ENCODE results near the gene MAFF.
A peak's percentile ranks its signal among the peaks of the same experiment; 100 is the strongest.
"Not testable (repeated sequence)": the region's sequence is repeated elsewhere in the genome, so short reads cannot be mapped to it uniquely, and the experiment has no call there.

MAFF gene

GRCh38 chr22:38177926-38178604 lies 23.7 kb upstream of the MAFF start:
- Histone ChIP-seq H3K79me2 (ENCODE audit: low read length) (peaks cover 5% of the 10 kb centered on the region; the same call in 1 of the 2 replicates), H4K20me1 (ENCODE audit: insufficient read depth, low read length) (no peaks in the 10 kb centered on the region), H3K27ac (ENCODE audit: low read length) (no peak overlapping the region), H3K27me3 (ENCODE audit: low read depth, low read length) (no peaks in the 10 kb centered on the region), H3K9me3 (ENCODE audit: insufficient read depth, low read length) (no peaks in the 10 kb centered on the region), H3K4me2 (ENCODE audit: low read length) (no peak overlapping the region), H2AFZ (ENCODE audit: low read depth, low read length) (no peak overlapping the region), H3K4me3 (ENCODE audit: low read length) (no peak overlapping the region), H3K36me3 (replicated peaks; ENCODE audit: low read depth, low read length) (no peaks in the 10 kb centered on the region), H3K9ac (ENCODE audit: low read length) (no peak overlapping the region), H3K4me1 (ENCODE audit: low read length) (peaks cover 42% of the 10 kb centered on the region)
- TF ChIP-seq EZH2phosphoT487 (IDR thresholded peaks at IDR 0.05; ENCODE audit: low read depth), result no peak
- TF ChIP-seq, protein P1, sequence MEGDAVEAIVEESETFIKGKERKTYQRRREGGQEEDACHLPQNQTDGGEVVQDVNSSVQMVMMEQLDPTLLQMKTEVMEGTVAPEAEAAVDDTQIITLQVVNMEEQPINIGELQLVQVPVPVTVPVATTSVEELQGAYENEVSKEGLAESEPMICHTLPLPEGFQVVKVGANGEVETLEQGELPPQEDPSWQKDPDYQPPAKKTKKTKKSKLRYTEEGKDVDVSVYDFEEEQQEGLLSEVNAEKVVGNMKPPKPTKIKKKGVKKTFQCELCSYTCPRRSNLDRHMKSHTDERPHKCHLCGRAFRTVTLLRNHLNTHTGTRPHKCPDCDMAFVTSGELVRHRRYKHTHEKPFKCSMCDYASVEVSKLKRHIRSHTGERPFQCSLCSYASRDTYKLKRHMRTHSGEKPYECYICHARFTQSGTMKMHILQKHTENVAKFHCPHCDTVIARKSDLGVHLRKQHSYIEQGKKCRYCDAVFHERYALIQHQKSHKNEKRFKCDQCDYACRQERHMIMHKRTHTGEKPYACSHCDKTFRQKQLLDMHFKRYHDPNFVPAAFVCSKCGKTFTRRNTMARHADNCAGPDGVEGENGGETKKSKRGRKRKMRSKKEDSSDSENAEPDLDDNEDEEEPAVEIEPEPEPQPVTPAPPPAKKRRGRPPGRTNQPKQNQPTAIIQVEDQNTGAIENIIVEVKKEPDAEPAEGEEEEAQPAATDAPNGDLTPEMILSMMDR (IDR thresholded peaks at IDR 0.05; ENCODE audit: low read depth, low read length), result no peak

DNA sequence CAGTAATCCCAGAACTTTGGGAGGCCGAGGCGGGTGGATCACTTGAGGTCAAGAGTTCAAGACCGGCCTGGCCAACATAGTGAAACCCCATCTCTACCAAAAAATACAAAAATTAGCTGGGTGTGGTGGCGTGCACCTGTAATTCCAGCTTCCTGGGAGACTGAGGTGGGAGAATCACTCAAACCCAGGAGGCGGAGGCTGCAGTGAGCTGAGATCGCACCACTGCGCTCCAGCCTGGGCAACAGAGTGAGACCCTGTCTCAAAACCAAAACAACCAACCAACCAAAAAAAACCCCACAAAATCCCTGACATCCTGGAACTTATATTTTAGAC lies 23.2 kb upstream of the MAFF start:
- not testable (repeated sequence) for H3K79me2 ChIP-seq (ENCODE audit: low read length); H3K36me3 ChIP-seq (replicated peaks; ENCODE audit: low read depth, low read length); H3K27ac ChIP-seq (ENCODE audit: low read length); H2AFZ ChIP-seq (ENCODE audit: low read depth, low read length); H3K27me3 ChIP-seq (ENCODE audit: low read depth, low read length); H3K9ac ChIP-seq (ENCODE audit: low read length); H3K4me2 ChIP-seq (ENCODE audit: low read length); H3K9me3 ChIP-seq (ENCODE audit: insufficient read depth, low read length); H3K4me3 ChIP-seq (ENCODE audit: low read length); H4K20me1 ChIP-seq (ENCODE audit: insufficient read depth, low read length)
- H3K4me1 ChIP-seq (ENCODE audit: low read length), result peaks cover 42% of the 10 kb centered on the region

- Histone ChIP-seq H3K79me2 (ENCODE audit: low read length) (peaks cover 5% of the 10 kb centered on the region; the same call in 1 of the 2 replicates), H3K4me1 (ENCODE audit: low read length) (peaks cover 40% of the 10 kb centered on the region), H2AFZ (ENCODE audit: low read depth, low read length) (no peak overlapping the region; the same call in 1 of the 2 replicates), H3K4me3 (ENCODE audit: low read length) (peak overlapping the region; percentile 86), H3K36me3 (replicated peaks; ENCODE audit: low read depth, low read length) (no peaks in the 10 kb centered on the region), H3K9me3 (ENCODE audit: insufficient read depth, low read length) (no peaks in the 10 kb centered on the region), H3K9ac (ENCODE audit: low read length) (peak overlapping the region; percentile 97), H3K27me3 (ENCODE audit: low read depth, low read length) (no peaks in the 10 kb centered on the region), H4K20me1 (ENCODE audit: insufficient read depth, low read length) (no peaks in the 10 kb centered on the region), H3K27ac (ENCODE audit: low read length) (peak overlapping the region; percentile 90), H3K4me2 (ENCODE audit: low read length) (peak overlapping the region; percentile 96)
- TF ChIP-seq EZH2phosphoT487 (IDR thresholded peaks at IDR 0.05; ENCODE audit: low read depth), result no peak
- TF ChIP-seq, protein P1 (IDR thresholded peaks at IDR 0.05; ENCODE audit: low read depth, low read length), result no peak
Observed at GRCh38 chr22:38180841-38181452, 20.8 kb upstream of the MAFF start.

DNA sequence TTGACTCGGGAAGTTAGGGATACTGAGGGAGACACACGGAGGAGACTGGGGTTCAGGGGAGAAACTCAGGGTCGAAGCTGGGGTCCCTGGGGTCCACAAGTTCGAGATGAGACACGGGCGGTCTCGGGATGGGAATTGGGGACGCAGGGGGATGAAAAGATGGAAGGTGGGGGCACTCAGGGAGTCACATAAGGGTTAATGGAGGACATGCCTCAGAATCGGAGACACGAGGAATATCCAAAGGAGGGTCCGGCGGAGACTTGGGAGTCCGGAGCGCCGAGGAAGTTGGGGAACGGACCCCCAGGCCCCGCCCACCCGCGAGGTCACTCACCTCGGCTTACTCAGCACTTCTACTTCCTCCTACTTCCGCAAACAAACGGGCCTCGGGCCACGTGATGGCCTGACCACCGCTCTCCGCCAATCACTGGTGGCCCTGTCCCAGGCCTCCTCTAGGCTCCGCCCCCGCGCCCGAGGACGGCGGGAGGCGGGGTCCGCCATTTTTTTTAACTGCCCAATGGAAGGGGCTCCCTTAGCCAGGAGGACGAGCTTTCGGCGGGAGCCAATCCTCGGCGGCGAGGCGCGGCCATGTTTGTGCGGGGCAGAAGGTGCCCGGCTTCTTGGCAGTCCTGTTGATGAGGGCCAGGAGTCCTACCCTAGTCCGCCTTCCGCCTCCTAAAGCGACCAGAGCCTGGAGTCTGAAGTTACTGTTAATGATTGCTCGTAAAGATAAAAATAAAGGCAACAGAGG lies 20.2 kb upstream of the MAFF start, which contains the start of gene PLA2G6:
PLA2G6 (minus strand) TSS at position 378 of the 748 bp plus-strand sequence. CDS start 12,404 bp downstream, outside the sequence.
- peak within 1 kb of the TSS; percentile 35; the same call in 1 of the 2 replicates for H2AFZ ChIP-seq (ENCODE audit: low read depth, low read length)
- no peaks in the 10 kb centered on the region; the same call in 1 of the 2 replicates for H3K27me3 ChIP-seq (ENCODE audit: low read depth, low read length)
- no peak for TF ChIP-seq EZH2phosphoT487 (IDR thresholded peaks at IDR 0.05; ENCODE audit: low read depth)
- TF ChIP-seq, protein P1 (IDR thresholded peaks at IDR 0.05; ENCODE audit: low read depth, low read length), result no peak
- H3K4me3 ChIP-seq (ENCODE audit: low read length), result peak within 1 kb of the TSS; percentile 86
- H3K4me2 ChIP-seq (ENCODE audit: low read length), result peak within 1 kb of the TSS; percentile 96
- peaks cover 5% of the 10 kb centered on the region; the same call in 1 of the 2 replicates for H3K79me2 ChIP-seq (ENCODE audit: low read length)
- H3K4me1 ChIP-seq (ENCODE audit: low read length), result peaks cover 33% of the 10 kb centered on the region
- peak within 1 kb of the TSS; percentile 90 for H3K27ac ChIP-seq (ENCODE audit: low read length)
- no peaks in the 10 kb centered on the region for H3K9me3 ChIP-seq (ENCODE audit: insufficient read depth, low read length)
- peak within 1 kb of the TSS; percentile 97 for H3K9ac ChIP-seq (ENCODE audit: low read length)
- no peaks in the 10 kb centered on the region for H4K20me1 ChIP-seq (ENCODE audit: insufficient read depth, low read length)
- H3K36me3 ChIP-seq (replicated peaks; ENCODE audit: low read depth, low read length), result no peaks in the 10 kb centered on the region

Measured in OCI-LY3 (cell line).